DMS53 treated with DMSO at 0.1 percent for 48 hours (cell line): ENCODE measurements around the gene PAPLN.

Source experiments
- DNase-seq: peaks from one replicate; lab custom pipeline; 2025; ENCODE audit not compliant: unreplicated experiment; lab: John Stamatoyannopoulos, UW

The PAPLN gene

DNA sequence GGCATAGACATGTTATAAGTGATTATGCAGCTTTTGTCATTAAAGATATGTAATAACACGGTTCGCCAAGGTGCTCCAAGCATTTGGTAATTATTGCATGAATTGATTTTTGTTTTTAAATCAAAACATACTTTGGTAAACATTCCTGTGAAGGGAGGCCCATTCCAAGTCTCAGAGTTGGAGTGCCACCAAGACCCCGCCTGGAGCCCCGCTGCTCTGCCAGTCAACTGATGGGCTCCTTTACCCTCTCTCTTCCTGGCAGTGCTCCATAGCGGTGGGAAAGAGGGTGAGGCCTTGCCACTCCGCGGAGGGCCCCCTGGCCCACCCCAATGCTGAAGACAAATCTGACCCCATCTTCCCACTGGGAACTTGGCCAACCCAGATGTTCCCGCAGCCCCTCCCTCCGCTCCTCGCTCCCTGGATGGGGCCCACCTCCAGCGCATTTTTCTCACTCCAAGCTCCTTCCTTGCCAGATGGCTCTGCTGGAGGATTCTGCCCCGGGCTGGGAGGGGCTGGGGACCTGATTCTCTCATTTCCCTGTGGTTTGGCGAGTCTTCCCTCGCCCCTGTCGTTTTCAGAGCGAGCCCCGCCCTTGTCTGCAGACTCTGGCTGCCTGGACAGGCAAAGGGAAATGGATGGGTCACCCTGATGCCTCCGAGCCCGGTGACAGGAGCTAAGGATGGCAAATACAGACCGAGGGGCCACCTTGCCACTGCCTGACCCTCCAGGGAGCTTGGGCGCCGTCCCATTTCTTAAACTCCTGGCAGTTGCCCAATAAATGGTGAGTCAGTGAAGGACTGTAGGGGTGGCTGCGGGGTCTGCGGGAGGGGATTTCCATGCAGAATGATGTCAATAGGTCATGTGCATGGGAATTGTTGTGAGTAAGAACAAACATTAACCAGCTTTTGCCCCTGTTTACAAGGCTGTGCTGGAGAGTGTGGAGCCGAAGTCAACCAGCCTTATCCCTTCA, 9.2 kb upstream of the PAPLN start:
- DNase-seq = no peak

DNA sequence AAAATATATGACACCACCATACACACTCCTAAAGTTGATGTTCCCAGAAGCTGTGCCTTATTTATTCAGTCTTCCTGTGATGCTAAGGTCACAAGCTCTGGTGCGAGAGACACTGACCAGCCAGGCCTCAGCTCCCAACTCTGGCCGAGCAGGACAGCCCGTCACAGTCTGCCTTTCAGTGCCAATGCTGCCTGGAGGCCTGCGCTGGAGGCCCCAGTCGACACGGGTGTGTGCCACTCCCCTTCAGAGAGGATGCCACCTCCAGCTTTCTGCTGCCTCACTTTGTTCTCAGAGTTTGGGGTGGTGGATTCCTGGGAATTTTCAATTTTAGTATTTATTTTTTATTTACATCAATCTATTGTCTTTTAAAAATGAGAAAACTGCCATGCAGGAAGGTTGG, 7.3 kb upstream of the PAPLN start:
- no peak for DNase-seq

DNA sequence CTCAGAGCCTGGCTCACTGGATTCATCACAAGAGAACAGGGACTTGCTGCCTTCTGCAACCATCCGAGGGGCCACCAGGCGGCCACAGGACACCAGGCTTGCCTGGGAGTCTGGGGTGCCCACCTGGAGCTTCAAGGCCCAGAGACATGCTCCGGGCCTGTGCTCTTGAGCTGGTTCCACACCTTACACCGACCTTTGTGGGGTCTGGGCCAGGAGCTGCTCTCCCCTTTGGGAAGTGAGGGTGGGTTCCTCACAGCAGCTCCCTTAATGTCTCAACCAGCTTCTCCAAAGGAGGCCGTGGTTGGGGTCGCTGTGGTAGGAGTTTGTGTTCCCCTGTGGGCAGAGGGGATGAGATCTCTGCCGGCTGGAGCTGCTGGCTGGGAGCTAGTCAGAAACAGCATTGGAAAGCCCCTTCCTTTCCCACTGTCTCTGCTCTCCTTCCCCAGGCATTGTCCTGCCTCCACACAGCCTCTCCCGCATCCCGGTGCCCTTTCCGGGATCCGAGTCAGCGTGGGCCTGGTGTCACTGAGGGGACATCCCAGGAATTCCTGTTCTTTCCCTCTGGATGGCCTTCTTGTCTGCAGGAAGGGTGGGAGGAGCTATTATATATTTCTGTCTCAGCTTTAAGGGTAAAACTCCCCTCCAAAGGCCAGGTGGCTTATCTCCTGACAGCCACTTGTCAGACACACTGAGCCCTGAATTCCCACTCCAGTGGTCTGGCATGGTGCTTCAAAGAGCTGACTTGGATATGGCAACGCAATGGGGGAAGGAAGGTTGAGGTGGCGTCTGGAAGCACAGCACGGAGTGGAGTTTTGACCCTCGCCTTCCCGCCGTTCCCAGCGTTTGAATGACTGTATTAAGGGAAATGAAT, 5.1 kb upstream of the PAPLN start:
- DNase-seq = no peak

DNA sequence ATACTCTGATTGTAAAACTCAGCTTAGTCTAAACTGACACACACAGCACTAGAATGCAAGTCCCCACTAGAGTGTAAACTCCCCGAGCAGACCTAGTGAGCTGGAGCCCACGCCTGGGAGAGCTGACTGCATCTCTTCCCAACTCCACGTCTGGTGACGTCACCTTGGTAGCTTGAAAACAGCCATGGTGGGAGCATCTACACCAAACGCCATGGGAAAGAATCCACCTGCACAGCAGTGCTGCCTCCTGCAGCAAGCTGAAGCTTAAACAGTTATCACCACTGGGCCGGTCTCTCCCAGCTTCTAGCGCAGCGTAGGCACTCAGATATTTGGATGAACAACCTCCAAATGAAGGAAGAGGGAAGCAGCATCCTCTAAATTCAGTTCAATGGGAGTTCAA, 4.3 kb upstream of the PAPLN start:
- no peak for DNase-seq

DNA sequence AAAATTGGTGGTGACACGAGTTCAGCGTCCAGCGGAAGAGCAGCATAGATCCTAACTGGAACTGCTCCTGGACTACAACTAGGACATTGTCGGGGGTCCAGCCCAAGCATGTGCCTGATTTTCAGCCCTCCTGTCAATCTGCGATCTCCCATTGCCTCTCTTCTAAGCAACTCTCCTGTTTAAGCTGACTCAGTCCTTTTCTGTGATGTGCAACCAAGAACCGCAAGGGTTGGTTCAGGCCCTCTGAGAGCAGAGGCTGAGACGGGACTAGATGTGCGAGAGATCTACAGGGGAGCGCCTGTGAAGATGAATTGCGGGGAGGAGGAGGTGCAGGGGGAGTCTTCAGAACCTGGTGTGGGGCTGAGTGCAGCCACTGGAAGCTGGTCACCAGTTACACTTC, 3.7 kb upstream of the PAPLN start:
- DNase-seq = no peak

DNA sequence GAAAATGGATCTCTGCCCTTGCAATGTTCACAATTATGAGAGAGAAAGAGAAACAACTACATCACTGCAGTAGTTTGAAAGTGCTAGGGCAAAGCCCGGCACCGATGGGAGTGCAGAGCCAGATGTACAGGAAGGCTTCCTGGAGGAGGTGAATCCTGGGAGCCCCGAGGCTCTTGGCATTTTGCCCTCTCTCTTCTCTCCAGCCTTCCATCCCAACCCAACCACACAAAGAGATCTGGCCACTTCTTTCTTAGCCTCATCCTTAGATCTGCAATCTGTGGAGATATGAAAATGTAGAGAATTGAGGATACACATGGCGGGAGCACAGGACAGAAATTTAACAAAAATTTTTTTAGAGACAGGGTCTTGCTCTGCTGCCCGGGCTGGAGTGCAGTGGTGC, 3.3 kb upstream of the PAPLN start:
- no peak for DNase-seq

DNA sequence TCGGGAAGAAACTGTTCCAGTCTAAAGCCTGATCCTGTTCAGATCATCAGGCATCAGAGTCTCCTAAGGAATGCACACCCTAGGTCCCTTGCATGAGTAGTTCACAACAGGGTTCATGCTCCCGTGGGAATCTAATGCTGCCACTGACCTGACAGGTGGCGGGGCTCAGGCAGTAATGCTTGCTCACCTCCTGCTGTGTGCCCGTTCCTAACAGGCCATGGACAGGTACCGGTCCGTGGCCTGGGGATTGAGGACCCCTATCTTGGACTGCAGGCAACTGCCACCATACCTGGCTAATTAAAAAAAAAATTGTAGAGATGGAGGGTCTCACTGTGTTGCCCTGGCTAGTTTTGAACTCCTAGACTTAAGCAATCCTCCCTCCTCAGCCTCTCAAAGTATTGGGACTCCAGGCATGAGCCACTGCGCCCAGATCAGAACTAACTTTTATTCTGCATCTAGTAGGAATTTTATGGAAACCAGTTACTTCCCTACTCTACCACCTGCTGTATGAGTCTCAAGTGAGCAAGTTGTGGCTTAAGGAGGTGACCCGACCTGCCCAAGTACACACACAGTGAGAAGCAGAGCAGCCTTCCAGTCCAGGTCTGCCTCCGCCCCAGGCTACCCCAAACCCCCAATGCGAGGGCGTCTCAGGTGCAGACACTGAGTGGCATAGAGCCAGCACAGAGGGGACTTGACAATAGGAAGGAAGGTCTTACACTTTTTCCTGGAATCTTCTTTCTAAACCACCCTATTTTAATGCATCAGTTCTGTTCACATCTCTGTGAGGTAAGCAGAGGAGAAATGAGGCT, 2.5 kb upstream of the PAPLN start:
- DNase-seq = no peak

DNA sequence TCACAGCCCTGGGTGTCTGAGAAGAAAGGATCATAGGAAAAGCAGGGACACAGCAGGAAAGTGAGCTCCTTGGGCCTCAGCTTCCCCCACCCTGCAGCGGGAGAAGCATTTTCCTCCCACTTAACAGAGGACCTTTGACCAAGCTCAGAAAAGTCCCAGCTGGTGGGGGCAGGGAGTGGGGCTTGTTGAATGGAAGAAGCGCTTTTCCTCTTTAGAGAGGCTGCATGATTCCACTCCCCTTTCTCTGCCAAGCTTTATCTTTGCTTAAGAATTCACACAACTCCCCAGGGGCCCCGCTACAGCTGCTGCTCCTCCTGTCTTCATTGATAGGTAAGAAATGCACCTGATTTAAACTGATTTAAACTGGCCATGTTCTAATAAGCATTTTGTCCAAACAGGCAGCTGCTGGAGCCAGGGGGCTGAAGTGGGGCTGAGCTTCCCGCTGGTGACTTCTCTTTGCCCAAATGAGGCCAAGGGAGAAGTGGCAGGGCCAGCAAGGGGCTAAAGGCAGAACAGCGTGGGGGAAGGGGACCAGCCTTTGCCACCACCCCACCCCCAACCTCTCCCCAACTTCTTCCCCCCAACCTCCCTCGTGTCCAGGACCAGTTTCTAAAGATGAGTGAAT, 1.7 kb upstream of the PAPLN start:
- DNase-seq = no peak

DNA sequence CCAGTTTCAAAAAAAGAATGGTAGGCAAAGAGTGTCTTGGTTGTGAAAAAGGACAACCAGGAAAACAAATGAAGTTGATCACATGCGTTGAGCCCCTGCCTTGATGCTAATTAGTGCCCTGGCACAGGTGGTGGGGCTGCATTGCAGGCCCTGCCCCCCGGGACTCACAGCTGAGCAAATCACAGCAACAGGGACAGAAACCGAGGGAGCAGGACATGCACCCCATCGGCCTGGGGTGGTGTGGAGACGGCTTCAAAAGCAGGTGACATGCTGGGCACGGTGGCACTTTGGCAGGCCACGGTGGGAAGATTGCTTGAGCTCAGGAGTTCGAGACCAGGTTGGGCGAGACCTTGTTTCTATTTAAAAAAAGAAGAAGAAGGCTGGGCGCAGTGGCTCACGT, 1.1 kb upstream of the PAPLN start:
- no peak for DNase-seq

DNA sequence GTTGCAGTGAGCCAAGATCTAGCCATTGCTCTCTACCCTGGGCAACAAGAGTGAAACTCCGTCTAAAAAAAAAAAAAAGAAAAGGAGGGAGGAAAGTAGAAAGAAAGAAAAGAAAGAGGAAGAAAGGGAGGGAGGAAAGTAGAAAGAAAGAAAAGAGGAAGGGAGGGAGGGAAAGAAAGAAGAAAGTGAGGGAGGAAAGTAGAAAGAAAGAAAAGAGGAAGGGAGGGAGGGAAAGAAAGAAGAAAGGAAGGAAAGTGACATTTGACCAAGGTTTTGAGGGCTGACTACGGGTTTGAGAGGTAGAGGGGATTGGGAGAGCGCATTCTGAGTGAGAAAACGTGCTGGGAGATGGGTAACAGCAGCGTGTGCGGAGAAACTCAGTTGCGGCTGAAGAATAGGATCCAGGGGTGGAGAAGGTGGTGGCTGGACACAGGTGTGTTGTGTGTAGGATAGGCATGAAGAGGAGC, 521 bp upstream of the PAPLN start:
- DNase-seq = no peak

DNA sequence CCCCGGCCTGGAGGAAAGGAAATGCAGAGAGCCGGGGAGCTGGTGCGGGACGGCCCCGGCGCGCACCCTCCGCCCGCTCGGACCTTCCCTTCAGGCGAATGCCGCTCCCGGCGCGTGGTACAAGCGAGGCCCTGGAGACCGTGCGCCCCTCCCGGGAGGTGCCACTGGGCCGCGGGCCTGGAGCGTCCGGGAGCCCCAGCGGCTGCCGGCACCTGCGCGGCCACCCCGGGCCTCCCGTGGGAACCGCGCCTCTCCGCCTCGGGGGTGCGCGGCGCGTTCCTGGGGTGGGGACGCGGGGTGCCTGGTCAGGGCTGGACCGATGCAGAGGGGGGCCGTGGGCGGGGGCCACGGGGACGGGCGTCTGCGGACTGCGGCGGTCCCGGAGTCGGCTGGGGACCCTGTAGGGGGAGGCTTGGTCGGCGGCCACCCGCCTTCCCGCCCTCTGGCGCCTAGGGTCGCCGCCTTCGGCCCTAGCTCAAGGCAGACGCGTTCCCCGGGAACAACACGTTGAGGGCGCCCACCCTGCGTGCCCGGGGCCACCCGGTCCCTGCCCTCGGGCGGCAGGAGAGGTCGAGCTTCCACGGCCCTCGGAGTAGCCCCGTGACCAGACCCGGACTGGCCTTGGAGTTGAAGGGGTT, 599 bp downstream of the PAPLN start:
- no peak for DNase-seq

DNA sequence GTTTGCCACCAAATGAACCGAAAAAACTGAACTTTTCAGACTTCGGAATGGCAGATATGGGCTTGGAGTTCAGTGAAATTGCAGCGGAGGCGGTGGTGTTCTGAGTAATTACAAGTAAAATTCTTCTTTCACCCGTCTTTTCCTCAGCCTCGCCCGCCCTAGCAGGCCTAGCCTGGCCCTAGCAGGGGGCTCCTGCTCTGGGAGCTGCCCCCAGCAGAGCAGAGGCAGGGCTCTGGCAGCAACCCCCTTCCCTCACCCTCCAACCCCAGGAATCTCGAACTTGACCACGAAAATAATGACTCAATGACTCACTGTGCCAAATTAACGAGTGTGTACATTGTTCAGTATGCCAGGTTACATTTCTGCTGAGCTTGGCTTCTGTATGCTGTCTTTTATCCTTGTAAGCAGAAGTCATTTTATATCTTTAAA, 1.1 kb downstream of the PAPLN start:
- DNase-seq = no peak

DNA sequence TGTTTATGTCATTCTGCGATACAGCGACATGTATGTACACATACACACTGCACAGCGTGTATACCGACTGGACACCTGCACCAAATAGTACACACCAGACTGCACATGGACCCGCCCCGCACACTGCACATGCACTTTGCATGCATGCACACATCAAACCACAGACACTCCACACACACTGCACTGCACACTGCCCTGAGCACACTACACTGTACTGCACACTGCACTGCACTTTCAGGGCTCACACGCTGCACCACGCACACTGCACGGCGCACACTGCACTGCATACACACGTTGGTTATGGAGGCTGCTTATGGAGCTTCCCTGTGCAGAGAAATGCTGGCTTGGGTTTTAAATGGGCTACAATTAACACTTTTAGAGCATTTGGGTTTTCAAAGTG, 1.6 kb downstream of the PAPLN start:
- DNase-seq = no peak

DNA sequence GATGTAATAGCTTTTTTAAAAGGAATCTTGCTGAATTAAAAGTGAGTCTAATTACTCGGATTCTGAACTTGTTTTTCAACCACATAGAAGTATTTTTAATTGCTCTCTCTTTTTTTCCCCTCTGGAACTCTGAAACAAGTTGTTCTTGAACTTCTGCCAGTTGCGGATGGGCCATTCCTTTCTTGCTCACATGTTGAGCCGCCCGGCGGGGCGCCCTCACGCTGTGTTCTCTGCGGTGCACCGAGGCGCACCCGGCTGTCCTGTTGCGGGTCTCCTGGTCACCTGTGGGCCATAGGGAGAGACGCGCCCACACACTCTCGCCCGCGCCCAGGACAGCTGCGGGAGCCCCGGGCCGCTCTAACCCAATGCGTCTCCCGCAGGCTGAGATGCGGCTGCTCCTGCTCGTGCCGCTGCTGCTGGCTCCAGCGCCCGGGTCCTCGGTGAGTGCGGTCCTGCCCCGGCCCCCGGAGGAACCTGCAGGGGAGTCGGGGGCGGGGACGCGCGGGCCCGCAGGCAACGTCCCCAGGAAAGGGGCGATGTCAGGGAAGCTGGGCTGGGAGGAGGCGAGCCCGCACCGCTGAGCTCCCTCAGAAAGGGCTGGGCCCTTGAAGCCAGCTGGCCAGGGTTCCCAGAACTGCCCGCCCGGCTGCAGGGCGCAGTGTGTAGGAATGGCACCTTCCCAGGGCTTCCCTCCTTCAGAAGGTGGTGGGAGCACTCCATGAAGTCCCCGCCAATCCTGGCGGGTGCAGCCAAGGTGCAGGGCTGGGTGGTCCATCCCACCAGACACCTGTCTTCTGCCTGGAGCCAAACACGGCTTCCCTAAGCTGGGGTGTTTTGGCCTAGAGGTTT, 2.3 kb downstream of the PAPLN start:
- DNase-seq = no peak

DNA sequence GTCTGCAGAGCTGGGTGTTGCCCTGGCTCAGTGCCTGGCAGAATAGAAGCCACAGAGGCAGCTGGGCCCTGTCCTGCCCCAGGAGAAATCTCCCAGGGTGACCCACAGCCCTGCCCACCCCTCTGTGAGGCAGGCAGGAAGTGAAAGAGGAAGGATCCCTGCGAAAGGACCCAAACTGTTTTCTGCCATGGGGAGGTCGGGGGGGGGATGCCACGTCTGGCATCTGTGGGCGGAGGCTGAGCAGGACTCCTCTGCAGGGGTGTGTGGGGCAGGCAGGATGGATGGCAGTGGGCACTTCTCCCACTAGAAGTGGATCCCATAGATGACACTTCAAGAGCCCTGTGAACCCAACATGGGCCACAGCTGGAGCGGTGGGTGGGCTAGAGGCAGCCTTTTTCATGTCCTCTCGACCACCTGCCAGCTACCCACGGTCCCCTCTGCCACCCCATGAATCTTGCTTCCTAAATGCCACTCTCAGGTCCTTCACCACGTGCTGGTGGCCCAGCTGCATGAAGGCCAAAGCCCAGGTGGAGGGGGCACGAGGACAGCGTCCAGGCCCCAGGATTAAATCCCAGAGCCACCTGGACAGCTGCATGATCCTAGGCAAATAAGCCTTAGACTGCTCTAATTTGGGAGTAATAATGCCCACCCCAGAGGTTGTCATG, 3.6 kb downstream of the PAPLN start:
- DNase-seq = no peak

DNA sequence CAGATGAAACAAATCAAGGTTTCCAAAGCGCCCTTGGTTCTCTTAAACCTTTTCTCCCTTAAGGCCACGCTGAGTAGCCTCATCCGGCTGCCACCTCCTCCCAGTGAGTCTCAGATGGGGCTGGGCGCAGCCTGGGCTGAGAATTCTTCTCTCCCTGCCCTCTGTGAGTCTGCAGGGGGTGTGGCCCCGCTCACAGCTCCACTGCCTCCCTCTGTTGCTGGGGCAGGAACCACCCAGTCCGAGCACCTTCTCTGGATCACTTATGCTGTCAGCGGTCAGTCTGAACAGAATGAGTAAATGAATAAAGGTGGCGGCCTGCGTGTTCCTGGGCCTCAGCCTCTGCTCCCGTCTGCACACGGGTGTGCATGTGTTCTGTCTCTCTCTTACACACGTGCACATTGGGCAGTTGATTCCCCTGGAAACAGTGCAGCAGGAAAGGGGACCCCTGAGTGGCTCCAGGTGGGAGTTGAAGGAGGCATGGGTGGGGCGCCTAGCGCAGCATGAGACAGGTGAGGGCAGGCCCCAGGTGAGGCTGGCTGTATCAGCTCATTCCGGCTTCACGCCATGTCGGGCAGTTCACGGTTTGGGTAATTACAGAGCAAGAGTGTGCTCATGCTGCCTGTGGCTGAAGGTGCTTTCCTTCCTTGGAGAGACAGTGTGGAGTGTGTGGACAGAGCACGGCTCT, 4.3 kb downstream of the PAPLN start:
- no peak for DNase-seq

DNA sequence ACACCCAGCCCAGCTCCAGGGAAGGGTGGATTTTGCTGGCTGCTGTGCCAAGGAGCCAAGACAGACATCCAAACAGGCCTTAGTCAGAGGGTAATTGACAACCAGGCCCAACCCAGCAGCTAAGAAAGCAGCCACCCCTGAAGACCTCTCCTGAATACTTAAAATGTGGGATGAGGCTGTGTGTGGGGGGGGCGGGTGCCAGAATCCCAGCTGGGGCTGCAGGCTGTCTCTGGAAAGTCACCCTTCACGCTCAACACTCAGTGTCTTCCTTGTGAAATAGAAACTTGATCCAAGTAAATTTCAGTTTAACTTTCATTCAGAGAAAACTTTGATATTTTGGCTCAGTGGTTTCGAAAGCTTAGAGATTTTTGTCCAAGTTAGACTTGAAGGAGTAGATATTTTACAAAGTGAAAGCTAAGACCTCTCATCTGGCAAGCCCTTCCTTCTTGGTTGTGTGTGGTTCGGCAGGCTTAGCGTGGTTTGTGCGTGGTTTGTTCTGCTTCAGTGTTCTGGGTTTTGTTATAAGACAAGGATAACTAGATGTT, 5.1 kb downstream of the PAPLN start:
- DNase-seq = no peak

DNA sequence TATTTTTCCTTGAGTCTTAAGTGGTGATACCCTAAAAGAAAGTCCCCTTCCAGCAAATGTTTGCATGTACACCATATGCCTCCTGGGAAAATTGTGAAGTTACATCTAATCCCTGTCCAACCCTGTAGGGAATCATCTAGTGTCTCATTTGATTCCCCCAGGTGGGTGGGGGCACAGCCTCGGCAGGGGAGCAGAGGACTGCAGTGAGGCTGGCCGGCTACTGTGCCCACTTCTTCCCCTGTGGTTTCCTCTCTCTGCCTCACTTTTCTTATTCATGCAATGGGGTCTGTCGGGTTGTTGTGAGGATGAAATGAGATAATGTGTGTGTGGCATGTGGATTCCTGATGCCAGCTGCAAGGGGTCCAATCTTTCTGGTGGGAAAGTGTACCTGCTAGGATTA, 6.0 kb downstream of the PAPLN start:
- DNase-seq = no peak
